ENCODE results near the gene ZNF674.
"Not testable (repeated sequence)": the region's sequence is repeated elsewhere in the genome, so short reads cannot be mapped to it uniquely, and the experiment has no call there.

ZNF674 gene

DNA sequence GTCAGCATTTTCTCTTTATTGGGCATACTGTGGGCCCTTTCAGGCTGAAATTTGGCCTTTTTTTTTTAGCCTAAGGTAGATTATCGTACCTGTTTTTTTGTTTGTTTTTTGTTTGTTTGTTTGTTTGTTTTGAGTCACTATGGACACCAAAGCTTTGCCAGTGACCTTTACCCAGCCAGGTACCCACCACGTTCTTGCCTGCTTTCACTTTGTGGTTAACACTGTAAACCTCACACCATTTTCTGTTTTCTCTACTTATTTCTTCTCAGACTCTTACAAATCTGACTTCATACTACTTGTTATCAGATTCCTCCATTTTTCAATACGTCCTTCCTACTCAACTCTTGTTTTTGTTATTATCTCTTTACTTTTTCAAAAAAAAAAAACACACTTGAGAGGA lies 81.5 kb downstream of the ZNF674 start:
- no peak for DNase-seq (ENCODE audit: low read depth)

DNA sequence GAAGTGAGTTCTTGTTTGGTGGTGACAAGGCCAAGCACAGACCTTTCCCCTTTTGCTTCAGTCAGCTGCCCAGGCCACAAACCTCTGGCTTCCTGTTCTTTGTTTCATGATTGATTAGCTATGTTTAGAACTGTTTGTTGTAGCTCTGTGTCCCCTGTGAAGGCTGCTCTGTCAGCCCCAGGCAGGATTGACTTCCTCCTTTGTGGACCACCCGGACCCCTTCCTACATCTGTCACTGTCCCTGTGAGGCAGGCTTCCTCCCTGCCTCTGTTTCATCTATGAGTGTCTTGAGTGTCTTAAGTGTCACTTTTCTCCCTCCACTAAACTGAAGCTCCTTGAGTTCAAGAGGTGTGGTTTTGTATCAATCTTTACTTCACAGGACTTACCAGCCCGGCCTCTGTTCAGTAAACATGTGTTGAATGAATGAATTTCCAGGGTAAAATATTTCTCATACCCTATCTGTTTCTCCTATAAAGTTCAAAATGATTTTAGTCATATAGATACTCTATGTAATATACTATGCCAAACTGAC lies 83.5 kb downstream of the ZNF674 start:
- DNase-seq (ENCODE audit: low read depth), result no peak

DNA sequence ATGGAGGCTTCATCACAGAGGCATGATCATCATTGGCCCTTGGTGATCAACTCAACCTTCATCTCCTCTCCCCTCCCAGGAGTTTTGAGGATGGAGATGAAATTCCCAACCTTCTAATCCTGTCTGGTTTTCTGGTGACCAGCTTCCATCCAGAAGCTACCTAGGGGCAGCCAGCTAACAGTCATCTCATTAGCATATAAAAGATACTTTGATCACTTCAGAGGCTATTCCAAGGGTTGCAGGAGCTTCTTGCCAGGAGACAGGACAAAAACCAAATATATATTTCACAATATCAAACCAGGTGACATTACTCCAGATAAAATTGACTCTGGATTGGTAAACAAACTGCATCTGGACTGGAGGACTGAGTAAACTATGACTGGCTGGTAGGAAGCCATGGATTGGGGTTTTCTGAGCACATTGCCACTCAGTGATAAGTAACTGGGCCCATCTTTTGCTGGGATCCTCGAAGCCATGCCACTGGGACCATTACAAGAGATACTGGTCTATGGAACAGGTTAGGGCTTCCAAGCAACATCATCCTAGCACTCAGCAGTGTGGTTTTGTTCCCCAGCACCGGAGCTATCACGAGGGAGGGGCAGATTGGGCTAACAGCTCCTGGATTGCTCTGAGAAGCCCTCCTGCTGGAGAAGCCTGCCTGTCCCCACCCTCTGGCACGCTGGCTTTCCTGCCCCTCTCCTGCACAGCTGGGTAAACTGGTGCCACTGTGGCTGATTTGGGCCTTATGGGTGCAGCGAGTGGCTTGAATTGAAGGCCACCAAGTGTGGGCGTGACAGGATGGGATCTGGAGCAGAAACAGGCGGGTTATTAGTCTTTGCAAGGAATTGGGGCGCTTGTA lies 84.2 kb downstream of the ZNF674 start:
- DNase-seq (ENCODE audit: low read depth), result not testable (repeated sequence)

DNA sequence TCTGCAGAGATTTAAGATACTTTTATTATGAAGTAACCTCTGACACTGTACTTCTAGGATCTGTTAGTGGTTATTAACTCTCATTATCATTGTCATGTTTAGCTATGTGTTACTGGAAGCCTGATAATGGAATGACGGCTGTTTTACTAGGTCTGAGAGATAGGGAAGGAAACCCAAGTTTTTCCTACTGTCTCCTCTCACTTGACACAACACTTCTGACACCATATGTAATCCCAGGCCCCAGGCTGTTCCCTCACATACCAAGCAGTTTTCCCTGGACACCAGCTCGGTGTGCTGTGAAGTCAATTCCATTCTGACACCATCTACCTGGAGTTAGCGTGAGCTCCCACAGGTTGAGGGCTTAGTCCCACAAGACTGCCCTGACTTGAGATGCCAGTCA lies 85.6 kb downstream of the ZNF674 start:
- DNase-seq (ENCODE audit: low read depth), result no peak

DNA sequence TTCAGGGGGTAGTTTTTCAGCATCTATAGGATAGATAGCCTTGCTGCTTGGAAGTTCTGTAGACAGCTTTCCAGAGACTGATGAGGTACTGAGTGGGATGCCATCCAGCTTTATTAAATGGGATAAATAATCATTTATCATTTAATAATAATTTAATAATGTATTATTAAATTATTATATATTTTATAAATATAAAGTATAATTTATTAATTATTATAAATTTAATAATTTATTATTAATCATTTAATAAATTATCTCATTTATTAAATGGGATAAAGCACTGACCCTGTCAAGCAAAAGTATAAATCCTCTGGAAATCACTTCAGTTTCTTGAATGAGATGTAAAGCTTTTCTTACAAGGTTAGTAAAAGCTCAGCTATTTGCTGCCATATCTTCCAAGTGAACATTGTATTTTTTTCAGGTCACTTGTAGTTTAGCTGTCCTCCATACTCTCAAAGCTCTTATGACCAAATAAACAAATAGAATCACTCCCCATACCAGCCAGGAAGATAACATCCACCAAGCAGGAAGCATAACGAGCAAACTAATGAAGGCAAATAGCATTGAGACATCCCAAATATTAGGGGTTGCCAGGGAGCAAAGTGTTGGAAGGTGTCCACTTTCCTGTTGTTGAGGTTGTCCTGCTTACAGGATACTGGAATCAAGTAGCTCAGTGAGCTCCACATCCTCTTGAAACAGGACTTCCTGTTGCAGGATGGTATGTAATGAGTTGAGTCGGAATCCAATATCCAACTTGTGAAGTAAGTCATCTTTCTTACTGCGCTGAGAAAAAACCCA lies 88.9 kb downstream of the ZNF674 start:
- DNase-seq (ENCODE audit: low read depth), result no peak

Data from stimulated activated CD4-positive, alpha-beta T cell treated with anti-CD3 and anti-CD28 coated beads, Interleukin-2, amount 100 ng/mL, for 4 hours (primary cell).